D341Med (cell line): ENCODE results near the gene RNF150.

Source experiments
- DNase-seq: peaks from one replicate; pipeline ENCODE4 v3.0.0; 2012; ENCODE audit warnings: low spot score

The RNF150 gene

DNA sequence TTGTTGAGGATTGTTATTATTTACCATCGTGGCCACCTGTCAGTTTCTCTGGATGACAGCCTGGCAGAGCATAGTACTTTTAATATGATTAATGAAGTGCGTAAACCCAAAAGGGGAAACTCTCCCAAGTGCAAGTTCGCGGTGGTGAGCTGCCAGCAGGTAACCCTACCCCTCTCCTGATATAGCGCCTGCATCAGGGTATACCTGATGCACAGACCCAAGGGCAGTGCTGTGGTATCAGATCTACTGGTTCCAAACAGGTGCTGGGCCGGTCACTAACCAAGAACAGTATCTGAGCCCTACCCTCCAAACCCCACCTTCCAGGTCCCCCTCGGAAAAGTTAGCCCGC, 1.6 kb downstream of the RNF150 start:
- no peak for DNase-seq

DNA sequence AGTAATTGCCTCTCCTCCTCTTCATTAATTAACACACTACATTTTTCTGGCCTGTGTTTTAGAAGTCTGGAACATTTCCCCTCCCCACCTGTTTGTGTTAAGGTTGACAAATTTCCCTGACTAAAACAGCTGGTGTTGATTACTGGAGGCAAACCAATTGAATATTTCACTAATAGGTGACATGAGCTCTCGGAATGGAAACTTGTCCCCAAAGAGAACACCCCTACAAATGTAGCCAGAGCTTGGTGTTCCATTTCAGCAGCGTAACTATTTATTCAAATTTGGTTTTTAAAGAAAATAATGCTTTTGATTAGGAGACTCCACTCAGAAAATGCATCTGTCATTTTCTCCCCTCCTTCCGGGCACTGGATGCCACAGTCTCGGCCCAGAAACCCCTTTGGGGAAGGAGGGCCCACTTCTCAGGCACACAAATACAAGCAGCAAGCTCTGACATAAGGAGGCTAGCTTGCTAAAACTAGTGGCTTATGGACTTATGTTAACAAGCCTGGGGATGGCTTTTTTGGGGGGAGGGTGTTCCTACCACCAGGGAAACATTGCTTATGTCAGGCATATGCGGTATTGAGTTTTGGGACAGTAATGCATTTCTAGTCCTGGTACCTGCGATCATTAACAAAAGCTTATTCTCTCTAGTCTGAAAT, 2.2 kb downstream of the RNF150 start:
- DNase-seq: no peak

DNA sequence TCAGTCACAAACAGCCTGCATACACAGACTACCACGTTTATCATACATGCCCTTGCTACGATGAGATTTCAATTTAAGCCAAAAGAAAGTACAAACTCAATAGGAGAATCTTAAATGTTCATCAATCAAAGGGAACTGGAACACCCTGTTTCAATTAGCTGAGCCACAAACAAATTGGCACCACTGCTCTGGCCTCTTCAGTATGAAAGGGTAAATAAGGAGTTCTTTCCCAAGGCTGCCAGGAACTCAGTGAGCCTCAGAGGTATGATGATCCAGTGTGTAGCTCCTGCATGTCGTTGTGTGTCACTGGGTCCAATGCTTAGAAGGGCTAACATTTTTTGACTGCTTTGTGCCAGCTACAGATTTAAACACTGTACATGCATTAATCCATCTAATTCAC, 5.4 kb downstream of the RNF150 start:
- no peak for DNase-seq

DNA sequence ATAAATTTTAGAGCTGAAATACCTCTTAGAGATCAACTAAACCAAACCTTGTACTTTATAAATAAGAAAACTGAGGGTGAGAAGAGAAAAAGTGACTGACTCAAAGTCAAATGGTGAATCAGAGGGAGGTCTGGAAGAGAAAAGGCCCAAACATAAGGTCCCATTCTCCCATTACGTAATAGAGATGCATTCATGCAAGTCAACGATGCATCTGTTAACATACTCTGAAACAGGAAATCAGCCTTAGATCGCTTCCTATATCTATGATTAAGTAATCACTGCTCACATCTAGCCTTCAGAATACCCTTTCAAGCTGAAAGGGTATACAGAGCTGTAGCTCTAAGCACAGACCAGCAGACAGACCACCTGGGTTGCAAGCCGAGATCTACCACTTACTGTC, 6.5 kb downstream of the RNF150 start:
- DNase-seq: no peak

DNA sequence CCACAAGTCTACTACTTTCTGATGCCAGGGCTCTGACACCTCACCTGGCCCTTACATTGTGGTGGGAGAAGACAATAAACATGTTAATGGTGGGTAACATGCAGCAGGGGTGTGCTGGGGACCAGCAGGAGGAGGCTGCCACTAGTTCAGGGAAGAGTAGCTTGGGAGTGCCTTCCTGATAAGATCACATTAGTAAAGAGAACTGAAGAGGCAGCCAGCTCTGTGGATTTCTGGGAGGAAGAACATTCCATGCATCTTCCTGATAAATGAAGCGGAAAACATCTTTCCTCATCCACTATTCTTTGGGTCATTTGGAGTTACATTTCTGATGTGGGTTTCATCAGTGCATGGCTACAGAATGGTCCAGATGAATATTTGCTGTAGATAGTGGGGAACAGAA, 9.0 kb downstream of the RNF150 start:
- DNase-seq: no peak

DNA sequence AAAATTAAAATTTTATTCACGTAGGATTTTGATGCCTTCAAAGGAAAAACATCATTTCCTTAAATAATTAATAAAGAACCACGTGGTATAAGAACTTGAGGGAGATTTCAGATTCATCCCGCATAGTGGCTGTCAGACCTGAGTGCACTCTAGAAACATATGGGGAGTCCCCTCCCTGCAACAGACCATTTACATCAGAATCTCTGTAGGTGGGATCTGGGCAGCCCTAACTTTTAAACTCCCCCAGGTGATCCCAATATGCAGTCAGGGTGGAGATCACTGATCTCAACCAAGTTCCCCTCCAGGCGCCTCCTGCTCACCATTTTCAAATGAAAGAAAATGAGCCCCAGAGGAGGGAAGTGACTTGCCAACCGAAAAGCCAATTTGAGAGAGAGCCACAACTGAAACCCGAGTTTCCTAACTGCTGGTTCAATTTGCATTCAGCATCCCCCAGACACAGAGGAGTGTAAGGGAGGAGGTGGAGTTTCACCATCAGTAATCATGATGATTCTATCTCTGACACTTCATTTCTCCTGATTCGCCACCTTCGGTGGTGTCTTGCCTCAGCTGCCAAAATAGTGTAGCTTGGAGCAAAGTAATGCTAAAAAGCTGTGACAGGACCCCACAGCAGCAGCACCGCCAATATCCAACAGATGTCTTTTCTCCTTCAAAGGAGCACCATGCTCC, 11.4 kb downstream of the RNF150 start:
- DNase-seq: no peak

DNA sequence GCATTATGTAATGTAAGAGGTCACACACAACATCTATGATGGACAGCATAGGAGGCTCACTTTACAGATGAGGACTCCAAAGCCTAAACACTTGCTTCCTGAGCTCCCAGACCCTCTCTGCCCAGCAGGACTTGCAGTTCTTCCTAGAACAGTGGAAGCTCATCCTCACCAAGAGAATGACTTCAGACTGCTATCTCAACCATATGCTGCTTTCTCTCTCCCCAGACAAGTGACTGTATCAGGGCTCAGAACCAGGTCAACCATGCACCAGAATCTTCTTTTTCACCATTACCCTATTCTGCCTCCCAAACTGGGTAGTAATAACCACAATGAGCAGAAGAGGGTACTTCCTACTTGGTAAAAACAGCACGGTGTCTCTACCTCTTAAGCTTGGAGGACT, 12.2 kb downstream of the RNF150 start:
- no peak for DNase-seq

DNA sequence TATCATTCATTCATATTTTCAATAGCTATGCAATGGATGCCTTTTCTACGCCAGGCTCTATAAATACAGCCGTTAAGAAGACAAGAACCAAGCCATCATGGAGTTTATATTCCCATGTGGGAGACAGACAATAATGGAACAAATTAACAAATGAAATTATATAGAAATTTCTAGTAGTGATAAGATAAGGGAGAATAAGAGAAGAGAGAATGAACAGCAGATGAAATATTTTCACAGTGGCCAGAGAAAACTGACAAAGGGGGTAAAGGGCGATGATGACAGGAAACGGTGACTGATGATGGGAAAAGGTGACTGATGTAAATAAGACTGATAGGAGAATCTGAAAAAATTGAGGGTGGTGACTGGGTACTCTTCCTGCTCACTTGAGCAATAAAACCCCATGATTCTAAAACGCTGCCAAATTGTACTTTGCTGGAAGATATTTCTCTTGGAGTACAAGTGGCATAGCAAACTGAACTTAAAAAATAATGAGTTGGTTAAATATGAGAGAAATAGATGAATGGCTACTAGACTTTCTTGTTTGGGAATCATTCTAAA, 13.2 kb downstream of the RNF150 start:
- DNase-seq: no peak

DNA sequence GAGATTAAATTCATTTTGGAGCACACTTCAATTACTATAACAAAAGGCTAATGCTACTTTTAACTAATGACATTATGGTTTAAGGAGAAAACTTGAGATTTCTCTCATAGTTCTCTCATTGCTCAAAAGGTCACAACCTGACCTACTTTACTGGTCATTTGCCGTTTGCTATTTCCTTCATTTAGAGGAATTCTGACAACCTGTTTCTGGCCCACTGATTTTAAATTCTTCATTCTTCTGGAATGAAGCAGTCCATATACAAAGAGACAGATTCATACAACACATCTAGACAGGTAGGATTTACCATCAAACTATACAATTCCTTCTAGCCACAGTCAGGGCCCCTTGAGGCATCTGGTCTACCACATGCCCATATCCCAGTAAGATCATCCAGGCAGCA, 14.2 kb downstream of the RNF150 start:
- DNase-seq: no peak

DNA sequence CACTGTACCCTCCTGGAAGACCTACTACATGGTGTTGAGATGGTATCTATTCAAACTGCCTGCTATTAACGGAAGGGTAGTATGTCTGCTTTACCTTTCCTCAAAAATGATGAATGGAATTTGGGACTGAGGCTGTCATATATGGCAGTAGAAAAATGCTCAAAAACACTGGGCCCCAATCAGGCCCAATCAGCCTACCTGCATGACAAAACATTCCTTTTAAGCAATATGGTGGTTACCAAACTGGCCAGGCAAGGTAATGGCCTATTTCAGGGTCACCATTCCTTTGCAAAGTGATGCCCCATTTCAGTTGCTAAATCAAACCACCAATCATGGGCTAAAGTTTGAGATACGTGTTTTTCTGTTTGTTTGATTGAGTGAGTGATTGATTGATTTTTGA, 14.9 kb downstream of the RNF150 start:
- no peak for DNase-seq

DNA sequence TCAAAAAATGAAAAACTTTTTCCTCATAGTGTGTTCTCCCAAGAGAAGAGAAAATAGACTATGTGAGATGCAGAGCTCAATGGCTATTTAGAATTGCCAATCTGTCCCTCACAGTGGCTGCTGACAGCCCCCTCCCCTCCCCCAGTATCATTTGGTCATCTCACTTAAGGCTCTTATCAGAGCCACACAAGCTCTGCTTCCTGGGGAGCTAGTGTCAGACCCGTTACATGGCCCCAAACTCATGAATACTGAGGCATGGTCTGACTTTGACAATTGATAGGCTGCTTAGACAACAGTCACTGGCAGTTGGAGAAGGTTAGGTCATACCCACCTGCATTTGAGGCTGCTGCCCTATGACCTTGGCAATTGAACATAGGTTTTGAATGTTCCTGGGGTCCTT, 15.3 kb downstream of the RNF150 start:
- DNase-seq: no peak

DNA sequence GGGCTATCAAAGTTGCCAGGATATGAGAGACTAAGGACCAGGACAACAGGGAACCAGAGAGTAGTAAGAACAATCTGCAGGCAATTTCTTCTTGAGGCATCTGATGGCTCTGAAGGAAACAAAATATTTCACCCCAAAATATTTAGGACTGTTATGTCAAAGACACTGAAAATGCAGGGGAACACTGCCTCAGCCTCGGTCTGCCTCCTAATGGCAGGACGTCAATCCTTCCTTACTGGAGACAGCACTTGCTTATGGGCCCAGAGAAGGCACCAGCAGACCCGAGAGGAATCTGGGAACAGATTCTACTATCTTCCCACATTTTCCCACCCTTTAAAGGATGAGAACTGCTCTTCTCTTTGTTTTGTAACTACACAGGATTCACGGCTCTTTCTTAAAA, 23.3 kb downstream of the RNF150 start:
- no peak for DNase-seq

DNA sequence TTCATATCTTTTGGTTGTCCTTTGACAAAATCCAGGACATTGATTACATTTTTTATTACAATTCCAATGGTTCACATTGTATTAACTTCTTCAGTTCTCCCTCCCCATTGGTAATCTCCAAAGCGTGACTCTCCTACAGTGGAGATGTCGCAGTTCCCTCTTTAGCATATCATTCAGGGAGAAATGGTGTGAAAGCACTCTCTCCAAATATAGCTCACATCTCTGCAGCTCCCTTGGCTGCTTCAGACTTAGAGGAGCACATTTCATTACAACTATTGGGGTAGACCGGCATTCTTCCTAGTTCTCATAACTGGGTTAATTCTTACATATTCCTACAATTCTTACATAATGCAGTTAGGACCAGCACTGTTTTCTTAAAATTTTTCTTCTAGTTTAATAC, 25.3 kb downstream of the RNF150 start:
- DNase-seq: no peak

DNA sequence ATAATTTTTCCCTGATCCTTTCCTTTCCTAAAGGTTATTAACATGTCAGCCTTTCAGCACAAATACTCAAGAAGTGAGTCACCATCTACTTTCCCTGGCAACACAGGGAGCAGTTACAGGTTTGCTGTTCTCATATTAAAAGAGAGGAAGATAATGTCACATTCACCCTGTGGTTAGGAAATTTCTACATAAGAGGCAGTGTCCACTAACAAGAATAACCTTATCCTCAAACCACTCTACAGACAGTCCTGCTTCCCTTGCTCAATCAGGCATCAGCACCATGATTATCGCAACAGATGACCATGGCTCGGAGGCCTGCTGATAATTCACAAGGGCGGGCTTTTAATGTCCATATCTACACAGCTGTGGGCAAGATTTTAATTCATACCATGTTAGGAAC, 30.9 kb downstream of the RNF150 start:
- DNase-seq: no peak

DNA sequence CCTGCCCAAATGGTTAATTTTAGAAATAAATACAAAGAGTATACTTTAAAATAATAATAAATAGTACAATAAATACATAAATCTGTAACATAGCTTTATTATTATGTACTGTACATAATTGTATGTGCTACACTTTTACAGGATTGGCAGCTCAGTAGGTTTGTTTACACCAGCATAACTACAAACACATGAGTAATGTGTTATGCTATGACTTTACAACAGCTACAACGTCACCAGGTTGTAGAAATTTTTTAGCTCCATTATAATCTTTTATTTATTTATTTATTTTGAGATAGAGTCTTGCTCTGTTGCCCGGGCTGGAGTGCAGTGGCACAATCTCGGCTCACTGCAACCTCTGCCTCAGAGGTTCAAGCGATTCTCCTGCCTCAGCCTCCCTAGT, 31.8 kb downstream of the RNF150 start:
- no peak for DNase-seq

DNA sequence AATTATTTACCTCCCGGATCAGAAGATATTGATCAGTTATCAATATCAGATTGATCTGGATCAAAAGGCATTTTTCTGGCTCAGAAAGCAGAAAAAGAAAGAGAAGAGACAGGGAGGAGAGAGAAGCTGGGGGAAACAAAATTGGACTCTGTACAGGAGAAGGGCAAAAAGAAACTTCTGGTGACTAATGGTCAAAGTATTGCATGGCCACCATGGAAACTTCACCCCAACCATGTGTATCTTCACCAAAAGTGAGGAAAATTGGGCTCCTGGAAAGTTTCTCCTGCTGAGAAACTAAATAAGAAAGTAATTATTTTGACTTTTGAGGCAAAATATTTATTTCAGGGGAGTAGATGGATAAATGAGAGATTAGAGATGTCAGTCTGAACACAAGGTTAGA, 33.9 kb downstream of the RNF150 start:
- no peak for DNase-seq

DNA sequence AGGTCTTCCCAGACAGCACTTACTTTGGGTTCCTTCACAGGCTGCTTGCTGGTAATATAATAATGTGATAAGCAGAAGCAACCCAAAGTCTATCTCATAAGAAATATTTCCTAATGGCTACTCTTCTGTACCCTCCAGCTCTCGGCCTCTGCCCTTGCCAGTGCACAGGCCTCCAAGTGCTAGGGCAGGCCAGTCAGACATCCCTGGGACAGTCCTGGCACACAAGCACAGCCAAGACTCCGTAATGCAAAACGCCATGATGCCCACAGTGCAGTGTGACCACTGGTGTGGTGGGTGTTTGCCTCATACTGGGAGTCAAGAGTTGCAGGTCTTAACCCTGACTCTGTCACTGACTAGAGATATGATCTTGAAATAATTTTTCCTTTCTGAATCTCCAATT, 35.1 kb downstream of the RNF150 start:
- DNase-seq: no peak

DNA sequence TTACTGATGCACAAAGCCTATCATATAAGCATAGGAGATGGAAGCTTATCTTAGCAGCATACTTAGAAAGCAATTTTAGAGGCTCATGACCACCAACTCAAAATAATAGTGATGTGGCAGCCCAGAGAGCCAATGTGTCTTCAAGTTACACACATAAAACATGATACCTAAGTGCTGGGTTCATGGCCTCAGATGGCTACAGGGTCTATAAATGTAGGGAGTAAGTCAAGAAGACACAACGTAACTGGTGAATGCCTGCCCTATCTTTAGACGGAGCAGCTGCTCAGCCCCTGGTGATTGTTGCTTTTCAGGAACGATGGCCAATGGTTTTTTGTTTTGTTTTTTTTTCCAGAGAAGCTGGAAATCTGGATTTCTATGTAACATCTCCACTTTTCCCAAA, 42.8 kb downstream of the RNF150 start:
- DNase-seq: no peak

DNA sequence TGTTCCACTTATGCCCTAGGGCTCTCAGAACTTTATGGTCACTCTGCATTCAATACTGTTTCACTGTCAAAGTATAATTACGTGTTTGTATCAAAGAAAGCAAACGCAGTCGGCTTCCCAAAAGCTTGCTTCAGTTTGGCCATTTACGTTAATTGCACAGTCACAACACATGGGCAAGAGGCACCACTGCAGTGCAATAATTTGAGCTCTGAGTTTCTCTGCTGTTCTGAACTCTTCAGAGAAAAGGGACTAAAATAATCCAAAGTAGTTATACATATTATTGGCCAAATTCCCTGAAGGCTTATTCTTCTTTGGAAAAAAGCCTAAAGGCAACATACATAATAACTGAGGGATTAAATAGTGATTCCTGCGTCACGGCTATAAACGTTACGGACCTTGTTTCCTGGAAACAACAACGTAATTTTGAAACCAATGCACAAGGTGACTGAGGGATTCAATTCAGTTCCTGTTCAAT, 51.3 kb downstream of the RNF150 start:
- DNase-seq: no peak

DNA sequence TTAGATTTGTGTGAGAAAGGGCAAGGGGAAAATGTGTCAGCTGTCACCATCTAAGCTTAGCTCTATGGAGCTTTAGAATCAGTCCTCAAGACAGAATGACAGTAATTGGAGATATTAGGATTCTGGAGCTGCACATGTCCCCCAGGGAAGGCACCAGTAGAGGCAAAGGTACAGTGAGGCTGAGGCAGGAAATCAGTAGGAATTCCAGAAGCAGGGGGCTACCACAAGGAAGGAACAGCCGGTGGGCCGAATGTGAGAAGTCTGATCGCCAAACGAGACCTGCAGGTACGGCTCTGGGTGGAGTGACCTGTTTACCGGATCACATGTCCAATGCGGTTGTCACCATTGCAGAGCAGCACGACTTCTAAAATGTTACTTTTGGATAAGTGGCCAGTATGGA, 52.6 kb downstream of the RNF150 start:
- DNase-seq: no peak

DNA sequence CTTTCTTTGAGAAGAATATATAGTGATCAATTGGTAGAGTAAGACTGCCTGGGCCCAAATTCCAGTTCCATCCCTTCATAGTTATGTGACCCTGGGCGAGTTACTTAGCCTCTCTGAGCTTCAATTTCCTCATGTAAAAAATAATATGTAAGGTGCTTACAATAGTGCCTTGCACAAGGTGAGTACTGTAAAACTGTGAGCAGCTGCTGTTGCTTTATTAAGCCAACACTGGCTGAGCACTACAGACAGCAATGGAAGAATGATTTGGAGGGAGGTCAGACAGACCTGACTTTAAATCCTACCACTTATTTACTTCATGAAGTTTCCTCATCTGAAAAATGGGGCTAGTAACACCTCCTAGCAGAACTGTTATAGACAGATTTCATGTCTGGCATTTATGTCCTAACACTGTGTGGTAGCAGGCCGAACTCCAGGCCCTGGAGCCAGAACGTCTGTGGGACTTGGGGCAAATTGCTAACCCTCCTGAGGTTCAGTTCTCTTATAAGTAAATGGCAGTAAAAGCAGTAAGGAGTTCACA, 53.8 kb downstream of the RNF150 start:
- no peak for DNase-seq

DNA sequence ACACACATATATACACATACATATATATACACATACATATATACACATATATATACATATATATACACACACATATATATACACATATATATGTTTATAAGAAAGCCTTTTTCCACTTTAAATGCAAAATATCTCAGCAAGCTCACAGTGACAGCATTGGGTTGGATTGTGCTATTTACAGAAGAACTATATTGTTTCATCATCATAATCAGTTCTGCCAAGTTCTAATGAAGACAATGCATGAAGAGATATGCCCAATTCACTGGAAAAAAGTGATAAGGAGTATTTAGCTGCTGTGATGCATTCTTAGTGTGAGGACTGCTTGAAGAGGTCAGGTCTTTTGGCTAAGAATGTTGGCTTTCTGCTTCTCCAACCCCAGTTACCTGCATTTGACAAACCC, 54.4 kb downstream of the RNF150 start:
- DNase-seq: no peak

DNA sequence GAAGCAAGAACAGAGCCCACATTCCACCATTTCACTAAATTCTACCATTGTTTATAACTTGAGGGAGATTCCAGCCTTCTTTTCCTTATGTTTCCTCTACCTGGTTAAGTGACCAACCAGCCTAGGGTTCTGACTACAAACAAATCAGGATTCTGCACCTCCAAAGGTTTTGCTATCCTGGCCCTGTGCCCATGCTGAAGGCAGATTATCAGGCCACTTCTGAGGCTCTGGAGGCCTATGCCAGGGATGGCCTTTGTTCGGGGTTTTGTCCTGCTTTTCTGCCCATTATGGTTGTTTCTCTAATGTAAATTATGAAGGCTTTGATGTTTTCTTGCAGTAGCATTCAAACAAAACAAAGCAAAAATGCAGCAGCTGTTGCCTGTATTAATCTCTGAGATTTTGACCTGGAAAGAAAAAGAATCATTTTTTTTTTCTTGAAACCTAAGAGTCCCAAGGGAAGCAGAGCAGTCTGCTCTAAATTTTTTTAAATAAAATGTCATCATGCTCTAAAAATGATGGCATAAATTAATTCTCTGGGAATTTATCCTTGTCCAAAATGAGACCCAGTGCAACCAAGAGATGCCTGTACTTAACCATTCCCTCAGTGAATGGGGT, 55.6 kb downstream of the RNF150 start:
- no peak for DNase-seq
